Activated CD4-positive, alpha-beta memory T cell treated with anti-CD3 and anti-CD28 coated beads for 36 hours (primary cell): ENCODE measurements around the gene GARIN3. TPM values are rescaled to one million over a fixed set of nuclear protein-coding genes. Genes with fewer than 3 reads are reported as not detected.
"Not testable (repeated sequence)": the region's sequence is repeated elsewhere in the genome, so short reads cannot be mapped to it uniquely, and the experiment has no call there.

Source experiments
- CTCF ChIA-PET: fragments of 350-600 bp; sonication (Branson Sonifier 250); formaldehyde crosslinking; loops from one replicate; lab custom pipeline; 2021; ENCODE audit warnings: antibody characterized with exemption, inconsistent platforms; lab: Charles Lee
- POLR2A ChIA-PET: fragments of 350-600 bp; sonication (Branson Sonifier 250); formaldehyde crosslinking; loops from one replicate; lab custom pipeline; 2021; ENCODE audit warnings: antibody characterized with exemption; lab: Charles Lee
- DNase-seq: peaks from one replicate; pipeline ENCODE4 v3.0.0-alpha.2; 2020
- H3K27ac Mint-ChIP-seq: one replicate; pipeline ENCODE4 v1.8.0; 2021; ENCODE audit warnings: mixed read lengths
- H3K27me3 Mint-ChIP-seq: one replicate; pipeline ENCODE4 v1.8.0; 2021; ENCODE audit warnings: mixed read lengths
- H3K36me3 Mint-ChIP-seq: one replicate; pipeline ENCODE4 v1.8.0; 2021; ENCODE audit warnings: mixed read lengths
- H3K4me1 Mint-ChIP-seq: one replicate; pipeline ENCODE4 v1.8.0; 2021; ENCODE audit warnings: low read depth, mixed read lengths
- H3K4me3 Mint-ChIP-seq: one replicate; pipeline ENCODE4 v1.8.0; 2021; ENCODE audit warnings: mild to moderate bottlenecking, mixed read lengths
- H3K9me3 Mint-ChIP-seq: one replicate; pipeline ENCODE4 v1.8.0; 2021; ENCODE audit warnings: mixed read lengths
- intact Hi-C: fragments of 100-400 bp; cut with micrococcal nuclease; formaldehyde crosslinking; loops from one replicate; pipeline ENCODE4 v1.15.1; 2023
- total RNA-seq, 2 experiments: library from RNA; stranded (reverse); gene quantifications; one replicate each; pipeline ENCODE4 v1.2.3, GENCODE V29; 2021

Gene GARIN3
- total RNA-seq, 2 experiments from 2014 or later, result 1.3 to 1.4 TPM

- DNase-seq, H3K9me3 Mint-ChIP-seq, H3K27me3 Mint-ChIP-seq, intact Hi-C loops: not testable (repeated sequence)
- Mint-ChIP-seq H3K4me3 (peak overlapping the region; percentile 99), H3K36me3 (peaks cover 88% of the 10 kb centered on the region), H3K4me1 (peaks cover 43% of the 10 kb centered on the region), H3K27ac (peak overlapping the region; percentile 100)
- ChIA-PET CTCF (interaction anchor here (1.0 to 6.0 kb wide), 2 partner anchors 36 to 47 kb away, joined by 4 to 32 read pairs; no protein-coding TSS in a partner anchor), POLR2A (interaction anchor here (0.6 to 24.1 kb wide), 9 partner anchors 7 to 63 kb away, joined by 3 to 368 read pairs (median 30); no protein-coding TSS in a partner anchor)
Observed at GRCh38 chr5:157185122-157185521, 19.1 kb upstream of the GARIN3 start.

GRCh38 chr5:157184117-157184670, 18.1 kb upstream of the GARIN3 start:
- peak overlapping the region; percentile 99 for H3K4me3 Mint-ChIP-seq
- intact Hi-C loops, result loop anchor here (1.0 to 5.0 kb wide), 3 partner anchors 9 to 358 kb away; no protein-coding TSS in a partner anchor
- no peak for DNase-seq

DNA sequence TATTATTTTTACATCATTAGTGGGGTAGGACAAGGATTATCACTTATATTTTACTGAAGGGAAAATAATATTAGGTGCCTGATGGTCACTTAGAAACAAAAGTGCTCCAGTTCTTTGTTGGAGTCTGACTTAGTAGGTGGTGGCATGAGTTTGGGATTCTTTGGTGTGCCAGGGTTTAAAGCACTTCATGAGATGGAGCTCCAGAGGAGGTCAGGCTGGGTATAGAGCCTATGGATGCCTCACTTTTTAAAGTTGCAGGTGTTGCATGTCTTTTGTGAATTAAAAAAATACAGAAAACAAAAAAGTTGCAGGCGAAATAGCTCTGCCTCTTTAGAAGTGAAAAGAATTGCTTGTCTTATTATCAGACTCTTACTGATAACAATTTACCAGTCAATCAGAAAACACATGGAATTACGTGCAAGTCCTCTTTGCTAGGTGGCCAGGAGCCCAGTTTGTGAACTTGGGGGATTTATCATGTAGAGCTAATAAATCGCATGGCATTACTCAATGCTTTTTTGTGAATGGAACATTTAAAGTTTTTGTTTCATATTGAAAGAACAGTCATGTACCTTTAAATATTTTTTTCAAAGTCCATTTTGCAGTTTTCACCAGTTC, 16.2 kb upstream of the GARIN3 start:
- Mint-ChIP-seq H3K4me1 (peaks cover 46% of the 10 kb centered on the region), H3K27ac (peak overlapping the region; percentile 100), H3K9me3 (peaks cover 3% of the 10 kb centered on the region), H3K36me3 (peaks cover 71% of the 10 kb centered on the region), H3K4me3 (peak overlapping the region; percentile 99), H3K27me3 (no peaks in the 10 kb centered on the region)
- no peak for DNase-seq
- CTCF ChIA-PET, result interaction anchor here (0.8 to 6.0 kb wide), 3 partner anchors 25 to 35 kb away, joined by 3 to 32 read pairs (median 4); no protein-coding TSS in a partner anchor
- POLR2A ChIA-PET, result interaction anchor here (0.7 to 24.1 kb wide), 12 partner anchors 7 to 261 kb away, joined by 3 to 368 read pairs (median 21); no protein-coding TSS in a partner anchor
- intact Hi-C loops, result loop anchor here (5.0 kb wide), 2 partner anchors 170 to 360 kb away; no protein-coding TSS in a partner anchor

More at GRCh38 chr5:157184117-157184670, 18.1 kb upstream of the GARIN3 start:
- H3K27ac Mint-ChIP-seq, result peak overlapping the region; percentile 100
- H3K27me3 Mint-ChIP-seq, result no peaks in the 10 kb centered on the region
- CTCF ChIA-PET, result interaction anchor here (0.7 to 6.0 kb wide), 5 partner anchors 8 to 43 kb away, joined by 3 to 32 read pairs (median 3); no protein-coding TSS in a partner anchor
- peaks cover 46% of the 10 kb centered on the region for H3K4me1 Mint-ChIP-seq
- POLR2A ChIA-PET, result interaction anchor here (0.9 to 24.1 kb wide), 10 partner anchors 8 to 89 kb away, joined by 3 to 368 read pairs (median 36); no protein-coding TSS in a partner anchor
- no peaks in the 10 kb centered on the region for H3K9me3 Mint-ChIP-seq
- H3K36me3 Mint-ChIP-seq, result peaks cover 84% of the 10 kb centered on the region

- peak within 1 kb of the TSS; percentile 99 for H3K4me3 Mint-ChIP-seq
- peaks cover 55% of the 10 kb centered on the region for H3K36me3 Mint-ChIP-seq
Observed at GRCh38 chr5:157180374-157181264, 14.6 kb upstream of the GARIN3 start, which contains the start of gene ITK. Gene ITK (plus strand): TSS chr5:157180840. CDS start chr5:157180978, 138 bp downstream.

GRCh38 chr5:157178966-157179365, 12.9 kb upstream of the GARIN3 start:
- peak overlapping the region; percentile 80 for H3K4me3 Mint-ChIP-seq
- H3K9me3 Mint-ChIP-seq, result peaks cover 3% of the 10 kb centered on the region
- intact Hi-C loops, result no loop called here
- DNase-seq, result no peak
- peaks cover 42% of the 10 kb centered on the region for H3K36me3 Mint-ChIP-seq
- ChIA-PET CTCF (interaction anchor here (1.0 to 3.2 kb wide), 5 partner anchors 11 to 134 kb away, joined by 3 to 17 read pairs (median 7); no protein-coding TSS in a partner anchor), POLR2A (interaction anchor here (1.3 to 24.1 kb wide), 7 partner anchors 12 to 94 kb away, joined by 5 to 368 read pairs (median 41); partner anchors contain the start of gene MED7)
- no peaks in the 10 kb centered on the region for H3K27me3 Mint-ChIP-seq
- H3K27ac Mint-ChIP-seq, result peak overlapping the region; percentile 100
- H3K4me1 Mint-ChIP-seq, result peaks cover 57% of the 10 kb centered on the region

More at GRCh38 chr5:157180374-157181264, 14.6 kb upstream of the GARIN3 start, which contains the start of gene ITK:
- CTCF ChIA-PET, result interaction anchor here (0.7 to 6.0 kb wide), 7 partner anchors 9 to 72 kb away, joined by 3 to 32 read pairs (median 4); no protein-coding TSS in a partner anchor
- Mint-ChIP-seq H3K27me3 (no peaks in the 10 kb centered on the region), H3K4me1 (peaks cover 45% of the 10 kb centered on the region), H3K9me3 (peaks cover 3% of the 10 kb centered on the region), H3K27ac (peak within 1 kb of the TSS; percentile 100)
- intact Hi-C loops, result loop anchor here (1.0 to 5.0 kb wide), 8 partner anchors 8 to 362 kb away; no protein-coding TSS in a partner anchor
- POLR2A ChIA-PET, result interaction anchor here (0.8 to 24.1 kb wide), 12 partner anchors 8 to 92 kb away, joined by 3 to 368 read pairs (median 12); no protein-coding TSS in a partner anchor
- peak; percentile 58 for DNase-seq

DNA sequence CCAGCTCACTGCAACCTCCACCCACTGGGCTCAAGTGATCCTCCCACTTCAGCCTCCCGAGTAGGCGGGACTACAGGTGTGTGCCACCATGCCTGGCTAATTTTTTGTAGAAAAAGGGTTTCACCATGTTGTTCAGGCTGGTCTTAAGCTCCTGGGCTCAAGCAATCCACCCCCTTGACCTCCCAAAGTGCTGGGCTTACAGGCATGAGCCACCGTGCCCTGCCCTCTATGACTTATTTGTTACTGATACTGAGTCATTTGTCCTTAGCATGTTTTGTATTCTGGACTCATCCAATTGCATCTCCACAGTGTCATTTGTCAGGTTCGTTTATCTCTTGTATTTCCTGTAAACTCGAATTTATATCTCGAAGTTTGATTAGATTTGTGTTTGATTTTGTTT, 11.9 kb upstream of the GARIN3 start:
- Mint-ChIP-seq H3K27ac (peak overlapping the region; percentile 100), H3K27me3 (no peaks in the 10 kb centered on the region), H3K4me1 (peaks cover 60% of the 10 kb centered on the region), H3K4me3 (peak overlapping the region; percentile 80), H3K36me3 (peaks cover 33% of the 10 kb centered on the region), H3K9me3 (peaks cover 3% of the 10 kb centered on the region)
- DNase-seq, result peak; percentile 67
- ChIA-PET POLR2A (interaction anchor here (1.1 to 24.1 kb wide), 5 partner anchors 8 to 42 kb away, joined by 5 to 368 read pairs (median 62); partner anchors contain the start of gene MED7), CTCF (interaction anchor here (1.4 to 3.2 kb wide), 2 partner anchors 10 to 12 kb away, joined by 5 to 17 read pairs; no protein-coding TSS in a partner anchor)
- intact Hi-C loops, result no loop called here

- ChIA-PET CTCF (interaction anchor here (0.6 to 2.8 kb wide), 5 partner anchors 8 to 78 kb away, joined by 3 to 14 read pairs (median 4); no protein-coding TSS in a partner anchor), POLR2A (interaction anchor here (0.8 to 7.1 kb wide), 10 partner anchors 11 to 97 kb away, joined by 3 to 82 read pairs (median 4); partner anchors contain the start of gene MED7)
- DNase-seq, result no peak
- peak overlapping the region; percentile 55 for H3K4me3 Mint-ChIP-seq
- peaks cover 14% of the 10 kb centered on the region for H3K36me3 Mint-ChIP-seq
- intact Hi-C loops, result no loop called here
- no peaks in the 10 kb centered on the region for H3K27me3 Mint-ChIP-seq
- H3K9me3 Mint-ChIP-seq, result peaks cover 6% of the 10 kb centered on the region
- H3K27ac Mint-ChIP-seq, result peak overlapping the region; percentile 95
- H3K4me1 Mint-ChIP-seq, result peaks cover 81% of the 10 kb centered on the region
Observed at GRCh38 chr5:157175071-157175612, 9.1 kb upstream of the GARIN3 start.

GRCh38 chr5:157172403-157172802, 6.3 kb upstream of the GARIN3 start:
- Mint-ChIP-seq H3K27ac (peak overlapping the region; percentile 95), H3K4me1 (peaks cover 83% of the 10 kb centered on the region), H3K27me3 (no peaks in the 10 kb centered on the region), H3K9me3 (peaks cover 8% of the 10 kb centered on the region), H3K4me3 (peak overlapping the region; percentile 68), H3K36me3 (peaks cover 10% of the 10 kb centered on the region)
- ChIA-PET POLR2A (interaction anchor here (0.6 to 7.1 kb wide), 16 partner anchors 8 to 95 kb away, joined by 3 to 82 read pairs (median 4); partner anchors contain the start of gene ITK), CTCF (interaction anchor here (1.0 to 1.8 kb wide), 4 partner anchors 13 to 45 kb away, joined by 3 to 6 read pairs (median 4); no protein-coding TSS in a partner anchor)
- peak; percentile 96 for DNase-seq
- intact Hi-C loops, result loop anchor here (1.0 to 5.0 kb wide), 7 partner anchors 8 to 430 kb away; partner anchors contain the start of gene ITK

- peak overlapping the region; percentile 91 for H3K27ac Mint-ChIP-seq
- H3K4me1 Mint-ChIP-seq, result peaks cover 89% of the 10 kb centered on the region
- peaks cover 8% of the 10 kb centered on the region for H3K9me3 Mint-ChIP-seq
Observed at GRCh38 chr5:157168286-157168685, 2.2 kb upstream of the GARIN3 start.

DNA sequence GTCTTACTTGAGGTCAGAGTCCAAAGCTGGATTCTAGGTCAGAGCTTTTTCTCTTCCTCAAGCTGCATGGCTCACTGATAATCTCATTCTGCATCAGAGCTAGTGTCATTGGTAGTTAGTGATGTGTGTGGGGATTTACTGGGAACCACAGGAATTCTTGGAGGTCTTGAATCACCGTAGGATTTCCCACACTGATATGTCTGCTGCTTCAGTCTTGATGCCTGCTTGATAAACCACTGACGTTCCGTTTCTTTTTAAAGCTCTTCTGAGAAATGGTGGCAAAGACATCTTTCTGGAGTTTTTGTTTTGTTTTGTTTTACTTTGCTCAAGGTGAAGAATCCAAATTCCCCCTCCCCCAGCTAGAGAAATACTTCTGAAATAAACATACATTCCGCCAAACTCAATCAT, 1.2 kb upstream of the GARIN3 start:
- DNase-seq, result peak; percentile 42
- H3K4me1 Mint-ChIP-seq, result peaks cover 88% of the 10 kb centered on the region
- ChIA-PET CTCF (interaction anchor here (0.8 to 2.7 kb wide), 13 partner anchors 8 to 145 kb away, joined by 3 to 20 read pairs (median 5); partner anchors contain the start of gene ITK), POLR2A (interaction anchor here (0.9 to 3.5 kb wide), 18 partner anchors 9 to 377 kb away, joined by 3 to 41 read pairs (median 5); partner anchors contain the start of genes ITK and MED7)
- peak overlapping the region; percentile 91 for H3K27ac Mint-ChIP-seq
- peak overlapping the region; percentile 47 for H3K4me3 Mint-ChIP-seq
- peaks cover 8% of the 10 kb centered on the region for H3K9me3 Mint-ChIP-seq
- H3K27me3 Mint-ChIP-seq, result no peaks in the 10 kb centered on the region
- peaks cover 10% of the 10 kb centered on the region for H3K36me3 Mint-ChIP-seq
- intact Hi-C loops, result loop anchor here (1.0 kb wide), 1 partner anchor 8 kb away; no protein-coding TSS in a partner anchor

More at GRCh38 chr5:157168286-157168685, 2.2 kb upstream of the GARIN3 start:
- peaks cover 7% of the 10 kb centered on the region for H3K36me3 Mint-ChIP-seq
- ChIA-PET POLR2A (interaction anchor here (0.7 to 3.5 kb wide), 11 partner anchors 10 to 248 kb away, joined by 3 to 41 read pairs (median 6); partner anchors contain the start of genes ITK and MED7), CTCF (interaction anchor here (0.6 to 2.7 kb wide), 9 partner anchors 9 to 104 kb away, joined by 3 to 20 read pairs (median 7); partner anchors contain the start of gene ITK)
- DNase-seq, result no peak
- intact Hi-C loops, result no loop called here
- H3K27me3 Mint-ChIP-seq, result no peaks in the 10 kb centered on the region
- H3K4me3 Mint-ChIP-seq, result no peak overlapping the region
